GOT3 (cell line): ENCODE results near the gene DRGX.

Source experiments
- DNase-seq: peaks from one replicate; lab custom pipeline; 2025; ENCODE audit warnings: mixed read lengths; lab: John Stamatoyannopoulos, UW

Gene DRGX

DNA sequence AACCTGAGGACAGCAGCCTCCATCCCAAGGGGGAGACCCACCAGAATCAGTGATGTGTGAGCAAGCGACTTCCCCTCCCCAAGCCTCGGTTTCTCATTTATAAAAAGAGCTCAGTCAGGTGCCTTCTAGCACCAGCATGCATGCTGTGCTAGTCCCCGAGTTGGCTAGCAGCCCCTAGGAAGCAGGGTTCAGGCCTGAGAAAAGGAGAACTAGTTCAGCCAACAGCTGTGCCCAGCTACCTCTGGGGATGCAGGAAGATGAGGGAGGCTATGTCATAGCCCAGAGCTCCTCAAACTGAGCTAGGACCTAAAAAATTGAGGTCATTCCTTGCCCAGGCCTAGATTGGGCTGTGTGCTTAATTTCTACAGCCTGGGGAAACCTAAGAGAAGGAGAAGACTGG, 13.7 kb downstream of the DRGX start:
- no peak for DNase-seq

- no peak for DNase-seq
These were observed 14.6 kb downstream of the DRGX start for GRCh38 chr10:49381111-49381900.

DNA sequence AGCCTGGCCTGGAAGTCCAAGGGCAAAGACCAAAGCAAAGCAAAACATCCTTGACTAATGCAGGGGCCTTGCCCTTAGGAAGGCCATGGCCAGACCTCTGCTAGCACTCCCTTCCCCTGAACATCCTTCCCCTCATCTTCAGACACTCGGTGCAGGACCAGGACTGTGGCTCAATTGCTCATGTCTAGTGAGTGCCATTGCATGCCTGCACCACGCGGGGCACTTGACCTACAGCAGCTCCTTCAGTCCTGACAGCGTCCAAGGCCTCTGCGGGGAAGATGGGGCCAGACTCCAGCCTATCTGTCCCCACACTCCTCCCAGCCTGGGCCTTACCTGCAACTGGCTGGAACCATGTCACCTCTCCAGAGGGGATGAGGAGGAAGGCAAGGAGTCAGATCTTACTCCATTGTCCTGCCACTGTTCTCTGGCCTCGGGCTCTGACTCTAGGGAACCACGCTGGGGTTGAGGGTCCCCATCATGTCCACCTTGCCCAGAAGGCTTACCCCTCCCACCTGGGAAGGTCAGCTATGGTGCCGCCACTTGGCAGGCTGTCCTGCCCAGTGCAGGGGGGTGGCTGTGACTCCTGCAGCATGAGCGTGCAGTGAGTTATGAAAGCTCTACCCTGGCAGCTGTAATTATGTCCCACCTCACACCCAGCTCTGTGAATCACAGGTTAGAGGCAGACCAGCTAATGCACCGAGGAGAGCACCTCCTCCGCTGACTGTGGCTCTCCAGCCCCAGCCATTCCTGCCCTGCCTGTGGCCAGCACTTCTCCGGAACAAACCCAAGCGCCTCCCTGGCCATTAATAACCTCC, 16.1 kb downstream of the DRGX start:
- DNase-seq: no peak

DNA sequence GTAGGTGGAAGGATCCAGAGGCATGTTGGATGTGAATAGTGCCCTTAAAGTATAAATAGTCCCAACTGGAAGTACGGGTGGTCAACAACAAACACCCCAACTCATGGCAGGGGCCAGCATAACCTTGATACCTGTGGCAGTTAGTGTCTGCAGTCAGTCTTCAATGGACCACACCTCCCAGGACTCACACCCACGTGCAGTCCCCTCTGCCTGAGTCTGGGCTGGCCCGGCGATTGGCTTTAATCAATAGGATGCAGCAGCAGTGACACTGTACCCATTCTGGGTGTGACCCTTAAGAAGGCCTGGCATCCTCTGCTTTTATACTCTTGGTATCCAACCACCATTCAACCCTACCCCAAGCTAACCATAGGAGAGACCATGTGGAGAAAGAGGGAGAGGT, 18.6 kb downstream of the DRGX start:
- no peak for DNase-seq

GRCh38 chr10:49375611-49376010, 20.3 kb downstream of the DRGX start:
- no peak for DNase-seq

- no peak for DNase-seq
These were observed 21.1 kb downstream of the DRGX start for GRCh38 chr10:49374740-49375139.

DNA sequence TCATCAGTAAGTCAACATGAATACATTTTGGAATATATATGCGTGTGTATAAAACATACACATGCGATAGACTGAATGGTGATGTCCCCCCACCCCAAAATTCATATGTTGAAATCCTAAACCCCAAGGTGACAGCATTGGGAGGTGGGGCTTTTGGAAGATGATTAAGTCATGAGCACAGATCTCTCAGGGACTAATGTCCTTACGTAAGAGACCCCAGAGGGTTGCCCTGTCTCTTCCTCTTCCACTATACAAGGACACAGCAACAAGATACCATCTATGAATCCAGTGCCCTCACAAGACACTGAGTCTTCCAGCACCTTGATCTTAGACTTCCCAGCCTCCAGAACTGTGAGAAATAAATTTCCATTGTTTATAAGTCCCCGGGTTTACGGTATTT, 22.5 kb downstream of the DRGX start:
- DNase-seq: no peak

DNA sequence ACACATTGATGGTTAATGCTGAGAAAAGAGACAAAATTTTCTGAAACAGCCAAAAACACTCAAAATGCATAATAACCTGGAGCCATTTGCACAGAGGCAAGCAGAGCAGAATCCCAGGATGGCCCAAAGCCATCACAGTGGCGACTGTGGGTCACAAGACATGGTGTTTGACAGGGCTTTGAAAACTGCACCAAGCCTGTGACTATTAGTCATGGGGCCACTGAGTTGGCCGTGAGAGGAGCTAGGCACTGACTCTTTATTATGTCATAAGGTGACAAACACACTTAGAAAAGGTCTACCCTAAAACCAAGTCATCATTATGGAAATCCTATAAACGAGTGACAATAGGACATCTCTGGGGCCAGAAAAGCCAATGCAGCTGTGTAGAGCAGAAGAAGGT, 23.9 kb downstream of the DRGX start:
- DNase-seq: no peak

- DNase-seq: no peak
These were observed 25.4 kb downstream of the DRGX start for GRCh38 chr10:49370326-49371100.

DNA sequence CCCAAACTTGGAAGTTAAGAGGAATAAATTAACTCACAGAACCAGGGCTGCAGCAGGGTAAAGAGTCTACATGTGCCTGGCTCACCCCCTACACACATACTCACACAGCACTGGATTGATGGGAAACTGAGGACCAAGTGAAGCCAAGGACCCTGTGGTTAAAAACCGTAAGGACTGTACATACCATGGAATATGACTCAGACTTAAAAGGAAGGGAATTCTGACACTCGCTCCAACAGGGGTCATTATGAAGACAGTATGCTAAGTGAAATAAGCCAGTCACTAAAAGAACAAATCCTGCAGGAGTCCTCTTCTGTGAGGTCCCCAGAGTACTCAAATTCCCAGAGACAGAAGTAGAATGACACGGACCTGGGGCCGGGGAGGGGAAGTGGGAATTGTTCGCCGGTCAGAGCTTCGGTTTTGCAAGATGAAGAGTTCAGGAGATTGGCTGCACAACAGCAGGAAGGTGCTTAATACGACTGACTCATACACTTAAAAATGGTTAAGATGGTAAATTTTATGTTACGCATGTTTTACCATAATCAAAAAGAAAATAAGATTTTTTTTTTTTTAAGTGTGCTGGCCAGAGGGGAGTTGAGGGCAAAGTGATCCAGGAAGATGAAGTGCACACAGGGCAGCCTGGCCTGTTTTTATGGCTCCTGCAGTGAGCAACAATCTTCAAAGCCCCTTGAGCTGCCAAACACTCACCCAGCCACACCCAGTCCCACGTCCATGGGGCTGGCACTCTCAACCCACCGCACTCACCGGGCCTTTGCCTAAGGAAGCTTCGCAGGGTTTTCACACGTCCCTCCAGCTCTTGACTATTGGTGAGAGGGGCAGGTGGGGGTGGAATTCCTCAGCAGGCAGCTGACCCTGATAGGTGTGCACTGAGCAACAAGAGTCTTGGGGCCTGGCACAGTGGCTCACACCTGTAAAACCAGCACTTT, 26.4 kb downstream of the DRGX start:
- no peak for DNase-seq

GRCh38 chr10:49368256-49368655, 27.6 kb downstream of the DRGX start:
- no peak for DNase-seq

GRCh38 chr10:49367600-49367999, 28.3 kb downstream of the DRGX start:
- no peak for DNase-seq

DNA sequence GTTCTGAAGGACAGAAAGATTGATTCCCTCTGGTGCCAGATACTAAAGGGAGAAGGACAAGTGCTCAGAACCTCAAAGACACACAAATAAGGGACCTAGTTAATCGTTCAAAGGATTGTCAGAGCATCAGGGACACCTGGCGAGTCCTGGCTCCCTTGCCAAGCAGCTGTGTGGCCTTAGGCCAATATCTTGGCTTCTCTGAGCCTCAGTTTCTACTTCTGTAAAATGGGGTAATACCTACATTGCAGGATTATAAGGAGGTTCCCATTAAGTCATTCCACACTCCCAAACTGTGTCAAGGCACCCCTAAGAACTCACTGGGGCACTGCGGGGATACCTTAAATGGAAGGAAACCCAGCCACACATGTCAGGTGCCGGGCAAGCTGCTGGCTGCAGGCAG, 29.4 kb downstream of the DRGX start:
- no peak for DNase-seq

DNA sequence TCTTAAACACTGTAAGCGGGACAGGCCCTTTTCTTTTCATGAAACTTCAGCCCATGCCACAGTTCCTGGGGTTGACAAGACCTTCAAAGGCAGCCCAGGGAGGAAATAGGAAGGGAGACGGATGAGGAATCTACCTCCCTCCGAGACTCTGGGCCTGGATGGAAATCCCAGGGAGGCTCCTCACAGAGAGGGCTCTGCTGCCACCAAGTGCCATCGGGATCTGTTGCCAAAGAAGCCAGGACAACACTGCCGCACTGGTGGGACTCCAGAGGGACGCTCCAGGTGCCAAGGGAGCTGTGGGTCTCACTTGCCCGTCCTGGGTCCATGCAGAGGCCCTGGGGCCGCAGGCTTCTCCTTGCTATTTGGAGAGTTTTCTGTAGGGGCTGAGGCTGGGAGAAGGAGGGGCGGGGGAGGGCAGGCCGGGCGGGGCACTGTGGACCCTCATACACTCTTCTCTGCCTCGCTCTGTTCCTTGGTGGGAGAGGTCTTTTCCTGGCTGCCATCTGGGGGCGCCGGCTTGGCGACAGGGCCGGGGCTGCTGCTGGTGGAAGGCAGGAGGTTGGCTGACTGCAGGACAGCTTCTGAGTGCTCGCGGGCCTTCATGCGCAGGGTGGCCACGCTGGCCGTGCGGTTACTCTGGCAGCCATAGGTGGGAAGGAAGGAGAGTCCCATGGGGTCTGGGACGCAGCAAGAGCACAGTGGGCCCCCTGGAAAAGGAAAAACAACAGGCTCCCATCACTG, 30.0 kb downstream of the DRGX start:
- DNase-seq: no peak

GRCh38 chr10:49365275-49365674, 30.6 kb downstream of the DRGX start:
- no peak for DNase-seq

- DNase-seq: no peak
These were observed 31.1 kb downstream of the DRGX start for GRCh38 chr10:49364747-49365146.

DNA sequence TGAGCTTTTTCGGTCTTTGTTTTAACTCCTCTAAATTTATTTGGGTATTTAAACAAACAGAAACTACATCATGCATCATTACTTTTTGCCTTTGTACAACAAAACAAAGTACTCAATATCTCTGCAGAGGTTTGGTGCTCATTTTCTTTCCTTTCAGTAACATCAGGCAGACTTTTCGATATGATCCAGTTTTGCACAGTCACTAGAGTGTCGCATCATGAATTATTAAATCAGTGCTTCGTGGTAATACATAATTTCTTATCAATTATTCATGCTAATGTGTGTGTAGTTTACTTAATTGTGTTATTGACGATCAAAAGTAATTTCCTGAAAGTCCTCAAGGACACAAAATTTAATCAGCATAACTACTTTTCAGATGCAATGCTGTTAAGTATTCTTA, 31.8 kb downstream of the DRGX start:
- no peak for DNase-seq

GRCh38 chr10:49363309-49364031, 32.4 kb downstream of the DRGX start:
- DNase-seq: no peak

DNA sequence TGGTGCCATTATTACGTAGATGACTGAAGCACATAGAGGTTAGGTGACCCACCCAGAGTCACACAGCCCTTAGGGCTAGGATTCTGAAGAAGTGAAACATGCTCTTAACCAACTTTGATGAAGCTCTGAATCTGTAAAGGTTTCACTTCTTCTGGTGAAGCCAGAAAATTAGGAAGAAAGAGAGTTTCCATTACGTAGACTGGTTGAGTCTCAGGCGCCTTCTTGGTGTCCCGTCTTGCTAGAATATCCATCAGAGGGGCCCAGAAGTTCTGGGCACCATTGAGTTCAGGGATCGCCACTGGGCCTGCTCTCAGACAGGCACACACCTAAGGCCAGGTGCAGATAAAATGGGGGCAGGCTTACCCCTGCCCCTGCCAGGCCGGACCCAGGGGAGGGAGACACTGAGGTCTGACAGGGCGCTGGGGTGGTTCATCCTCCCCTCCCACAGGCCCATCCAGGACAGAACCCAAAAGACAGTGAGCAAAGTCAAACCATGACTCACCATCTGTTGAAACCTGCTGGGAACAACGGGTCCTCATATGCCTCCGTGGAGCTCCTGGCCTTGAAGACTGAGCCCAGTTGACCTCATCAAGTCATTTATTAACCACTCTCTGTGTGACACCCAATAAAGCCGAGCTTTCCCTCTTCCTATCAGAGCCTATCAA, 33.2 kb downstream of the DRGX start:
- DNase-seq: no peak
